ENCODE measurements around the gene HBP1. TPM values are rescaled to one million over a fixed set of nuclear protein-coding genes. Genes with fewer than 3 reads are reported as not detected.
A peak's percentile ranks its signal among the peaks of the same experiment; 100 is the strongest.

Gene HBP1
- total and polyA plus RNA-seq, 2 of the 8 experiments (the other 6 are each of a cell fraction or from before 2014, with no cell fraction given) = 28.9 to 29.2 TPM

- TF ChIP-seq, protein P1, sequence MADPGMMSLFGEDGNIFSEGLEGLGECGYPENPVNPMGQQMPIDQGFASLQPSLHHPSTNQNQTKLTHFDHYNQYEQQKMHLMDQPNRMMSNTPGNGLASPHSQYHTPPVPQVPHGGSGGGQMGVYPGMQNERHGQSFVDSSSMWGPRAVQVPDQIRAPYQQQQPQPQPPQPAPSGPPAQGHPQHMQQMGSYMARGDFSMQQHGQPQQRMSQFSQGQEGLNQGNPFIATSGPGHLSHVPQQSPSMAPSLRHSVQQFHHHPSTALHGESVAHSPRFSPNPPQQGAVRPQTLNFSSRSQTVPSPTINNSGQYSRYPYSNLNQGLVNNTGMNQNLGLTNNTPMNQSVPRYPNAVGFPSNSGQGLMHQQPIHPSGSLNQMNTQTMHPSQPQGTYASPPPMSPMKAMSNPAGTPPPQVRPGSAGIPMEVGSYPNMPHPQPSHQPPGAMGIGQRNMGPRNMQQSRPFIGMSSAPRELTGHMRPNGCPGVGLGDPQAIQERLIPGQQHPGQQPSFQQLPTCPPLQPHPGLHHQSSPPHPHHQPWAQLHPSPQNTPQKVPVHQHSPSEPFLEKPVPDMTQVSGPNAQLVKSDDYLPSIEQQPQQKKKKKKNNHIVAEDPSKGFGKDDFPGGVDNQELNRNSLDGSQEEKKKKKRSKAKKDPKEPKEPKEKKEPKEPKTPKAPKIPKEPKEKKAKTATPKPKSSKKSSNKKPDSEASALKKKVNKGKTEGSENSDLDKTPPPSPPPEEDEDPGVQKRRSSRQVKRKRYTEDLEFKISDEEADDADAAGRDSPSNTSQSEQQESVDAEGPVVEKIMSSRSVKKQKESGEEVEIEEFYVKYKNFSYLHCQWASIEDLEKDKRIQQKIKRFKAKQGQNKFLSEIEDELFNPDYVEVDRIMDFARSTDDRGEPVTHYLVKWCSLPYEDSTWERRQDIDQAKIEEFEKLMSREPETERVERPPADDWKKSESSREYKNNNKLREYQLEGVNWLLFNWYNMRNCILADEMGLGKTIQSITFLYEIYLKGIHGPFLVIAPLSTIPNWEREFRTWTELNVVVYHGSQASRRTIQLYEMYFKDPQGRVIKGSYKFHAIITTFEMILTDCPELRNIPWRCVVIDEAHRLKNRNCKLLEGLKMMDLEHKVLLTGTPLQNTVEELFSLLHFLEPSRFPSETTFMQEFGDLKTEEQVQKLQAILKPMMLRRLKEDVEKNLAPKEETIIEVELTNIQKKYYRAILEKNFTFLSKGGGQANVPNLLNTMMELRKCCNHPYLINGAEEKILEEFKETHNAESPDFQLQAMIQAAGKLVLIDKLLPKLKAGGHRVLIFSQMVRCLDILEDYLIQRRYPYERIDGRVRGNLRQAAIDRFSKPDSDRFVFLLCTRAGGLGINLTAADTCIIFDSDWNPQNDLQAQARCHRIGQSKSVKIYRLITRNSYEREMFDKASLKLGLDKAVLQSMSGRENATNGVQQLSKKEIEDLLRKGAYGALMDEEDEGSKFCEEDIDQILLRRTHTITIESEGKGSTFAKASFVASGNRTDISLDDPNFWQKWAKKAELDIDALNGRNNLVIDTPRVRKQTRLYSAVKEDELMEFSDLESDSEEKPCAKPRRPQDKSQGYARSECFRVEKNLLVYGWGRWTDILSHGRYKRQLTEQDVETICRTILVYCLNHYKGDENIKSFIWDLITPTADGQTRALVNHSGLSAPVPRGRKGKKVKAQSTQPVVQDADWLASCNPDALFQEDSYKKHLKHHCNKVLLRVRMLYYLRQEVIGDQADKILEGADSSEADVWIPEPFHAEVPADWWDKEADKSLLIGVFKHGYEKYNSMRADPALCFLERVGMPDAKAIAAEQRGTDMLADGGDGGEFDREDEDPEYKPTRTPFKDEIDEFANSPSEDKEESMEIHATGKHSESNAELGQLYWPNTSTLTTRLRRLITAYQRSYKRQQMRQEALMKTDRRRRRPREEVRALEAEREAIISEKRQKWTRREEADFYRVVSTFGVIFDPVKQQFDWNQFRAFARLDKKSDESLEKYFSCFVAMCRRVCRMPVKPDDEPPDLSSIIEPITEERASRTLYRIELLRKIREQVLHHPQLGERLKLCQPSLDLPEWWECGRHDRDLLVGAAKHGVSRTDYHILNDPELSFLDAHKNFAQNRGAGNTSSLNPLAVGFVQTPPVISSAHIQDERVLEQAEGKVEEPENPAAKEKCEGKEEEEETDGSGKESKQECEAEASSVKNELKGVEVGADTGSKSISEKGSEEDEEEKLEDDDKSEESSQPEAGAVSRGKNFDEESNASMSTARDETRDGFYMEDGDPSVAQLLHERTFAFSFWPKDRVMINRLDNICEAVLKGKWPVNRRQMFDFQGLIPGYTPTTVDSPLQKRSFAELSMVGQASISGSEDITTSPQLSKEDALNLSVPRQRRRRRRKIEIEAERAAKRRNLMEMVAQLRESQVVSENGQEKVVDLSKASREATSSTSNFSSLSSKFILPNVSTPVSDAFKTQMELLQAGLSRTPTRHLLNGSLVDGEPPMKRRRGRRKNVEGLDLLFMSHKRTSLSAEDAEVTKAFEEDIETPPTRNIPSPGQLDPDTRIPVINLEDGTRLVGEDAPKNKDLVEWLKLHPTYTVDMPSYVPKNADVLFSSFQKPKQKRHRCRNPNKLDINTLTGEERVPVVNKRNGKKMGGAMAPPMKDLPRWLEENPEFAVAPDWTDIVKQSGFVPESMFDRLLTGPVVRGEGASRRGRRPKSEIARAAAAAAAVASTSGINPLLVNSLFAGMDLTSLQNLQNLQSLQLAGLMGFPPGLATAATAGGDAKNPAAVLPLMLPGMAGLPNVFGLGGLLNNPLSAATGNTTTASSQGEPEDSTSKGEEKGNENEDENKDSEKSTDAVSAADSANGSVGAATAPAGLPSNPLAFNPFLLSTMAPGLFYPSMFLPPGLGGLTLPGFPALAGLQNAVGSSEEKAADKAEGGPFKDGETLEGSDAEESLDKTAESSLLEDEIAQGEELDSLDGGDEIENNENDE (IDR thresholded peaks at IDR 0.05; ENCODE audit: insufficient replicate concordance, low read length) = peak; percentile 24
Measured at GRCh38 chr7:107173191-107173590, 4.4 kb downstream of the HBP1 start (continued).

All from H1 (cell line).